GM19099 (cell line): ENCODE data around the gene KISS1R.

Experiments used
- POLR2A ChIP-seq: IDR thresholded peaks from 3 replicates; pipeline ENCODE4 v1.6.1; 2011; ENCODE audit warnings: low read depth; ENCODE audit not compliant: insufficient read length; ENCODE audit errors: extremely low read depth

KISS1R gene

GRCh38 chr19:945401-946252, 28.5 kb downstream of the KISS1R start:
- no peak for TF ChIP-seq POLR2A

GRCh38 chr19:947090-947706, 30.1 kb downstream of the KISS1R start:
- no peak for TF ChIP-seq POLR2A

- peak; percentile 46 for TF ChIP-seq POLR2A
Observed at GRCh38 chr19:947707-948539, 30.8 kb downstream of the KISS1R start.

- TF ChIP-seq POLR2A, result peak; percentile 10
Observed at GRCh38 chr19:948842-949496, 31.8 kb downstream of the KISS1R start.

- TF ChIP-seq POLR2A, result no peak
Observed at GRCh38 chr19:950352-951066, 33.4 kb downstream of the KISS1R start.

GRCh38 chr19:952049-952679, 35.0 kb downstream of the KISS1R start:
- TF ChIP-seq POLR2A, result no peak

GRCh38 chr19:952680-953444, 35.7 kb downstream of the KISS1R start:
- TF ChIP-seq POLR2A, result no peak

- TF ChIP-seq POLR2A, result no peak
Observed at GRCh38 chr19:953445-954271, 36.5 kb downstream of the KISS1R start.

- TF ChIP-seq POLR2A, result no peak
Observed at GRCh38 chr19:954272-954671, 37.1 kb downstream of the KISS1R start.

GRCh38 chr19:954672-955494, 37.8 kb downstream of the KISS1R start:
- TF ChIP-seq POLR2A, result peak; percentile 41
